IgD-negative memory B cell (primary cell): ENCODE results near the gene DENR. TPM values are rescaled to one million over a fixed set of nuclear protein-coding genes. Genes with fewer than 3 reads are reported as not detected.
"Not testable (repeated sequence)": the region's sequence is repeated elsewhere in the genome, so short reads cannot be mapped to it uniquely, and the experiment has no call there.

Source experiments
- H3K27ac Mint-ChIP-seq, 3 donors: one replicate each; pipeline ENCODE4 v1.8.0; 2020 to 2022; ENCODE audit warnings: mild to moderate bottlenecking in 3 of 3, mixed read lengths in 3 of 3, moderate library complexity in 1 of 3
- H3K27me3 Mint-ChIP-seq: one replicate; pipeline ENCODE4 v1.8.0; 2021; ENCODE audit warnings: mixed read lengths
- H3K36me3 Mint-ChIP-seq: one replicate; pipeline ENCODE4 v1.8.0; 2020; ENCODE audit warnings: mild to moderate bottlenecking, mixed read lengths
- H3K4me1 Mint-ChIP-seq, 3 donors: one replicate each; pipeline ENCODE4 v1.8.0; 2020 to 2022; ENCODE audit warnings: mixed read lengths in 3 of 3, mild to moderate bottlenecking in 1 of 3
- H3K4me3 Mint-ChIP-seq, 4 donors: one replicate each; pipeline ENCODE4 v1.8.0; 2020 to 2022; ENCODE audit warnings: mild to moderate bottlenecking in 4 of 4, mixed read lengths in 4 of 4, moderate library complexity in 3 of 4
- H3K9me3 Mint-ChIP-seq, 3 donors: one replicate each; pipeline ENCODE4 v1.8.0; 2020 to 2021; ENCODE audit warnings: mixed read lengths in 3 of 3, mild to moderate bottlenecking in 1 of 3
- polyA plus RNA-seq: library from polyadenylated mRNA; unstranded; fragments of 300-500 nt; fragmentation: Illumina TruSeq; gene quantifications from one replicate; pipeline ENCODE4 v1.2.3, GENCODE V29; 2021

Gene DENR, protein sequence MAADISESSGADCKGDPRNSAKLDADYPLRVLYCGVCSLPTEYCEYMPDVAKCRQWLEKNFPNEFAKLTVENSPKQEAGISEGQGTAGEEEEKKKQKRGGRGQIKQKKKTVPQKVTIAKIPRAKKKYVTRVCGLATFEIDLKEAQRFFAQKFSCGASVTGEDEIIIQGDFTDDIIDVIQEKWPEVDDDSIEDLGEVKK
- 68.1 TPM for polyA plus RNA-seq

DNA sequence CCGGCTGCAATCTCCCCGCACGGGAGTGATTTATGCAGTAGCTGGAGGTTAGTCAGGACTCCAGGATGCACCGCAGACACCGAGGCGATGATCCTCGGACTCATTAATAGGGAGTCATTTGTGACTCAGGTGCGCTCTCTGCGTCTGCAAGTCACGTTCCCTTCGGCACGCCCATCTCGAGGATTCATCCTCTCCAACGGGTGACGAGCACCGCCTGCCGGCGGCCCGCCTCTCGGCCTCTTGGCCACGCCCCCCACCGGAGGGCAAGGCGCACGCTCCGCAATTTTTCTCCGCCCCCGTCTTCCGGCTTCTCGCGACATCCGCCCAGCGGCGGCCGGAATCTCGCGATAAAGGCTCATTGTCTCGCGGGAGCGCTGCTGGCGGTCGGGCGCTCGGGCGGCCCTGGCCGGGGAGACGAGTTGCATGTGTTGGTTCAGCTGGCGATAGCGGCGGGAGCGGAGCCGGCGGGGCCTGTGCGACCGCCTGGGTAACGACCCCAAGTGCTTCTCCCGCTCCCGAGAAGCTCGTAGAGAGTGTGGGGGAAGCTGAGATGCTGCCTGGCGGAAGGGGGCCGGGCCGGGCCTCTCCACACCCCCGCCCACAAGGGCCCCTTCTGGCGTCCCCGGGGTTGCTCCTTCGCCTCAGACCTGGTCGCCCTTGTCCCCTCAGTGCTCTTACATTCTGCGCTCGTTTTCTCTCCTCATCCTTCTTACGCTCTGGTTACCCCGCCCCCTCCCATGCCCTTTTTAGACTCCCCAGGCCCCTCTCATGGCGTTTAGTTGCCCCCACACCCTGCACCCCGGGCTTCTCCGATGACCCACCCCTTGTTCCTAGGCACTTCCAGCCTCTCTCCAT lies at the start of gene DENR:
DENR (plus strand) TSS at position 361 of the 855 bp plus-strand sequence. CDS start 878 bp downstream, outside the sequence.
- H3K36me3 Mint-ChIP-seq = peaks cover 4% of the 10 kb centered on the region
- peak within 1 kb of the TSS; percentile 95 to 99 (median 96) for H3K4me3 Mint-ChIP-seq
- peak within 1 kb of the TSS; percentile 94 to 98 (median 95) for H3K27ac Mint-ChIP-seq
- H3K4me1 Mint-ChIP-seq = peaks cover 28 to 48% (median 45%) of the 10 kb centered on the region in 3 donors
- H3K9me3 Mint-ChIP-seq = no peaks in the 10 kb centered on the region
- H3K27me3 Mint-ChIP-seq = peaks cover 2% of the 10 kb centered on the region

DNA sequence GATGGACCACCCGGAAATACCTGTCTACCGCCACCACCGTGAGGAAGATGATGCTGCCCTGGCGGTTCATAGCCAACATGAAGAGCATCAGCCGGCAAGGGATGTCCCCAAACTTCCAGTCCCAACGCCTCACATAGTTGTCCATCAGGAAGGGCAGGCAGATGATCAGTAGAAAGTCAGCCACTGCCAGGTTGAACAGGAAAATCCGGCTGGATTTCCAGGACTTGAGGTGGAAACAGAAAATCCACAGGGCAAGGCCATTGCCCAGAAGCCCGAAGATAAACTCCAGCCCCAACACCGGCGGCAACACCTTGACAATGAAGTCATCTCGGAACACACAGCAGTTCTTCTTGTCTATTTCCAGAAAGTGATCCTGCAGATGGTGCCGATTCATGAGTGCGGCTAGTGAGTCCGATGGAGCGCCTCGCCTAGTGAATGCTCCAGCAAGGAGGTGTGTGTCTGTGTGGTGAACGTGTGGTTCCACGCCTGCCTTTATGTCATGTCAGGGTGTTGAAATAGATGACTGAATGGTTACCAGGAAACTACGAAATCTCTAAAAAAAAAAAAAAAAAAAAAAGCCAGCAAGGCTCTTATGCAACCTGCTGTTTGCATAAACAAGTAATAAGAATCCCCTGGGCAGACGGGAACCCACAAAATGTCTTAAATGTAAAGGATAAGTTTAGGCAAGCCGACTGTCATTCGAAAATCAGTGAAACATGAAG lies 49.6 kb upstream of the DENR start, which contains the start of gene HCAR2:
HCAR2 (minus strand) TSS at position 468 of the 722 bp plus-strand sequence; CDS start at position 394, 74 bp downstream.
- H3K27ac Mint-ChIP-seq, H3K4me3 Mint-ChIP-seq, H3K36me3 Mint-ChIP-seq, H3K9me3 Mint-ChIP-seq, H3K4me1 Mint-ChIP-seq, H3K27me3 Mint-ChIP-seq: not testable (repeated sequence)

DNA sequence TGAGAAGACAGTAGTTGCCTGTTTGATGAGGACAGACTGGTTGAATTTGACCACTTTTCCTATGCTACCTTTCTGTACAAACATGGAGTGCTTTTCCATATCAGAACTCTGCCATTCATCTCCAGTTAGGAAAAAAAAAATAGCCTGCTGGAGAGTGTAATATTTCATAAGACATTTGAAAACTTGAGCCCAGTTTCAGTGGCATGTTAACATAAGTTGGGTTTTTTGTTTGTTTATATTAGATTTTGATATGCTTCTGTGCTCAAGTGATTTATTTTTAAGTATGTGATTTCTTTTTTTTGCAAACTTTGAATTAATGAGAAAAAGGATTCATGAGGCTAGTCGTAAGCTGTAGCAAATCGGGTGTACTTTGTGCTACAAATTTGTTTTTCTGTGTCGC lies 48.8 kb upstream of the DENR start:
- H3K27ac Mint-ChIP-seq, H3K4me3 Mint-ChIP-seq, H3K9me3 Mint-ChIP-seq, H3K36me3 Mint-ChIP-seq, H3K27me3 Mint-ChIP-seq, H3K4me1 Mint-ChIP-seq: not testable (repeated sequence)

DNA sequence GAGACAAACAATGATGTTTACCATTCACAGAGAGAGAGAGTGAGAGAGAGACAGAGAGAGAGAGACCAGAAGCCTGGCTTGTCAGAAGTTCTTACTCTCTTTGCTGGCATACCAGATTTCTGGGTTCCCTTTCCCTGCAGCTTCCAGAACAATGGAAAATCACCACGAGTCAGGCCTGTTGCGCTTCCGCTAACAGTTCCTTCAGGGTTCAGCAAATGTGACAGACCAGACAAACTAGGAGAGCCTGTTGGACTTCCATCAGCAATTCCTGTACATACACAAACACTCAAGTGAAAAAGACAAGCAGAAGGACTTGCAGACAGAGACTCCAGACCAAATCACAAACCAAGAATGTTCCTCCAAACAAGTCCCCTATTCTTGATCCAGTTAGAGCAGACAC lies 43.3 kb upstream of the DENR start:
- not testable (repeated sequence) for H3K4me1 Mint-ChIP-seq, H3K27ac Mint-ChIP-seq, H3K9me3 Mint-ChIP-seq, H3K4me3 Mint-ChIP-seq, H3K27me3 Mint-ChIP-seq, H3K36me3 Mint-ChIP-seq

DNA sequence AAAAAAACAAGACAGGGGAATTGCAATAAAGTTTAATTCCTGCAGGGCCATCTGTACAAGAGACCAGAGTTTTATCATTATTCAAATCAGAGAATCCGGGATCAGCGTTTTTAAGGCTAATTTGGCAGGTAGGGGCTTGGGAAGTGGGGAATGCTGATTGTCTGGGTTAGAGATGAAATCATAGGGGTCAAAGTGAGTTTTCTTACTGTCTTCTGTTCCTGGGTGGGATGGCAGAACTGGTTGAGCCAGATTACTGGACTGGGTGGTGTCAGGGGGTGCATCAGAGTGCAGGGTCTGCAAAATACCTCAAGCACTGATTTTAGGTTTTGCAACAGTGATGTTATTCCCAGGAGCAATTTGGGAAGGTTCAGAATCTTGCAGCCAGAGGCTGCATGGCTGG lies 42.3 kb upstream of the DENR start:
- H3K9me3 Mint-ChIP-seq, H3K36me3 Mint-ChIP-seq, H3K4me3 Mint-ChIP-seq, H3K4me1 Mint-ChIP-seq, H3K27me3 Mint-ChIP-seq, H3K27ac Mint-ChIP-seq: not testable (repeated sequence)

DNA sequence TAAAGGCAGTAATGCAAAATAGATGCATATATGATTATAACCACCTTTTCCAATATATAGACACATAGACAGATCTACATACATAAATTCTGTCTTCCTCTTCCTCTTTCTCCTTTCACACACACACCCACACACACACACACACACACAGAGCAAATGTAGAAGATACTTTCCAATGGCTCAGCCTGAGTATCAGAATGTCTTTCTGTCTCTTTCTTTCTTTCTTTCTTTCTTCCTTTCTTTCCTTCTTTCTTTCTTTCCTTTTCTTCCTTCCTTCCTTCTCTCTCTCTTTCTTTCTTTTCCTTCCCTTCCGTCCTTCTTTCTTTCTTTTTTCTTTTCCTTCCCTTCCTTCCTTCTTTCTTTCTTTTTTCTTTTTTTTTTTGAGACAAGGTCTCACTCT lies 41.4 kb upstream of the DENR start:
- not testable (repeated sequence) for H3K36me3 Mint-ChIP-seq, H3K27me3 Mint-ChIP-seq, H3K9me3 Mint-ChIP-seq, H3K27ac Mint-ChIP-seq, H3K4me1 Mint-ChIP-seq
- peak overlapping the region in 1 of 4 donors; percentile 41 for H3K4me3 Mint-ChIP-seq

DNA sequence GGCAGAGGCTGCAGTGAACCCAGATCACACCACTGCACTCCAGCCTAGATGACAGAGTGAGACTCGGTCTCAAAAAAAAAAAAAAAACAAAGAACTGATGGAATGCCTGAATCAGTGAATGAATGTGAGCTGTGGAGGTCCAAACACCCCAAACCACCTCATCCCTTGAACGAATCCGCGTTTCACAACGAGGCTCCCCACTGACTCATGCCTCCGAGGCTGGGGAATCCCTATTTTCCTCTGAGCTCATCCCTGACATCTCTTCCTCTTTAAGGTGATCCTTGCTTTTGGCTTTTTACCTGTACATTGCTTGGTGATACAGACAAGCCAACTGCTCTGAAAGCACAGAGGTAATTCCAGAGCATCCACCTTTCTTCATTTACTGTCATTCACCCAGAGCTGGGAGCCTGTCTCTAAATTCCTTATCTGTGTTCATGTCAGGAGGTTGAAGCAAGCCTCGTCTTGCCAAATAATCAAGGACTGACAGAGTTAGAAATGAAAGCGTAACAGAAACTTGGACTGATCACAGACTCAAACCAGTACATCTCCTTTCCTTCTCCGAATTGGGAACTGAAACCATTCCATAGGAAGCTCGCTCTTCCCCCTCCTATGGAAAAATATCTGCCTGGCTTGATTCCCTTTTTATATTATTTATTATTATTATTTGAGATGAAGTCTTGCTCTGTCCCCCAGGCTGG lies 39.0 kb upstream of the DENR start:
- H3K9me3 Mint-ChIP-seq, H3K36me3 Mint-ChIP-seq, H3K4me3 Mint-ChIP-seq, H3K4me1 Mint-ChIP-seq, H3K27ac Mint-ChIP-seq: not testable (repeated sequence)
- peaks cover 14% of the 10 kb centered on the region for H3K27me3 Mint-ChIP-seq

DNA sequence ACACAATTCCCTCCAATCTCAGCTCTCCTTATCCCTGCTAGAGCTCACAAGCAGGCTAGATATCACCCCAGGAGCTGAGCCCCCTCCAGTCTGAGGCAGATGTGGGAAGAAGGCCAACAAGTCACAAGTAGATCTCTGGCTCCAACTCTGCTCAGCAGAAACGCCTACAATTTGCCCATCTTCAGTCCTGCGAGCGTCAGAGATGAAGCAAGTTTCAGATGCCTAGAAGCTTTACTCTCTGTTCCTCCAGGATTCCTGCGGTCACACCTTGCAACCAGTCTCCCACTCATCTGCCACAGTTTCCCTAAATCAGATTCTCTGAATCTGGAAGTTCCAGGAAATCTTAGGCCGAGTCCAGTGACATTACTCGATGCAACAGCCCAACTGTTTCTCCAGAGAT lies 37.4 kb upstream of the DENR start:
- H3K9me3 Mint-ChIP-seq = not testable (repeated sequence)
- H3K4me3 Mint-ChIP-seq = peak overlapping the region in 1 of 4 donors; percentile 49
- peaks cover 19% of the 10 kb centered on the region for H3K27me3 Mint-ChIP-seq

DNA sequence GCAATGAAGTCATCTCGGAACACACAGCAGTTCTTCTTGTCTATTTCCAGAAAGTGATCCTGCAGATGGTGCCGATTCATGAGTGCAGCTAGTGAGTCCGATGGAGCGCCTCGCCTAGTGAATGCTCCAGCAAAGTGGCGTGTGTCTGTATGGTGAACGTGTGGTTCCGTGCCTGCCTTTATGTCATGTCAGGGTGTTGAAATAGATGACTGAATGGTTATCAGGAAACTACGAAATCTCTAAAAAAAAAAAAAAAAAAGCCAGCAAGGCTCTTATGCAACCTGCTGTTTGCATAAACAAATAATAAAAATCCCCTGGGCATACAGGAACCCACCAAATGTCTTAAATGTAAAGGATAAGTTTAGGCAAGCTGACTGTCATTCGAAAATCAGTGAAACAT lies 36.0 kb upstream of the DENR start, which contains the start of gene HCAR3:
HCAR3 (minus strand) TSS at position 154 of the 400 bp plus-strand sequence; CDS start at position 80, 74 bp downstream.
- peaks cover 22% of the 10 kb centered on the region for H3K27me3 Mint-ChIP-seq
- peaks cover 0 to 18% (median 11%) of the 10 kb centered on the region in 3 donors for H3K4me1 Mint-ChIP-seq
- peak within 1 kb of the TSS in 2 of 4 donors; percentile 49 to 65 for H3K4me3 Mint-ChIP-seq
- not testable (repeated sequence) for H3K9me3 Mint-ChIP-seq, H3K27ac Mint-ChIP-seq, H3K36me3 Mint-ChIP-seq

More for the DNA sequence above, 37.4 kb upstream of the DENR start:
- peaks cover 0 to 12% (median 11%) of the 10 kb centered on the region in 3 donors for H3K4me1 Mint-ChIP-seq
- not testable (repeated sequence) for H3K36me3 Mint-ChIP-seq, H3K27ac Mint-ChIP-seq

DNA sequence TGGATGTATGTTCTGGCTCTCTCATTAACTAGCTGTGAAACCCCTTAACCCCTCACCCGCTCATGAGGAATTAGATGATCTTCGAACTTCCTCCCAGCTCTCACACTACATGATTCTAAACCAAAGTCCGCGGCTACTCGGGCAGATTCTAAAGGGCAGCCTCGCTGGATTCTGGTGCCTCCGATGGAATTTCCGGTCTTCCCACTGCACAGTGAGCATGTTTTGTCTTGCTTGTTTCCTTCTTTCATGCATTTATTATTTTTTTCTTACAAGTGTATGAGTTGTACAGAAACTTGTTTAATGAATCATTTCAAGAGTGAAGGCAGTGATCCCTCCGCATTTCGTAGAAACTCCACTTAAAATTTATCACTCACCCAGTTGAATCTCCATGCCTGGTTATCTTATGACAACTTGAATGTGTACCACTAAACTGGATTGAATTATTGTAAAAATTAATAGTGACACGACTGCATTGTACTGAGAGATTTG lies 31.5 kb upstream of the DENR start:
- Mint-ChIP-seq H3K27ac (no peak overlapping the region), H3K4me3 (peak overlapping the region in 2 of 4 donors; percentile 38 to 76), H3K36me3 (no peaks in the 10 kb centered on the region), H3K9me3 (peaks cover 0 to 4% (median 2%) of the 10 kb centered on the region in 3 donors), H3K4me1 (peaks cover 12 to 29% (median 24%) of the 10 kb centered on the region in 3 donors), H3K27me3 (peaks cover 28% of the 10 kb centered on the region)

DNA sequence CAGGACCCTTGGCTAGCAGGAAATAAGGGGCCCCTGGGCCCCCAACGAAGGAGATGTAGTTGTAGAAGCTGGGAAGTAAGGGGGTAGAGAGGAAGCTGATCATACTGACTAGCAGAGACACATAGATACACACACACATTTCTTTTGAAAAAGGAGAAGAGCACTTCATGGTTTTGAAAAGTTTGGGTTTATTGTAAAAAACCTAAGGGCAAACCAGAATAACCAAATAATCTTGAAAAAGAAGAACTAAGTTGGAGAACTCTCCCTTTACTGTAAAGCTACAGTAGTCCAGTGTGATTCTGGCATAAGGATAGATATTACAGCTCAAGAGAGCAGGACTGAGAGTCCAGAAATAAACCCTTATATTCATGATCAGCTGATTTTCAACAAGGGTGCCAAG lies 30.2 kb upstream of the DENR start:
- Mint-ChIP-seq H3K9me3 (peaks cover 0 to 4% (median 2%) of the 10 kb centered on the region in 3 donors), H3K4me1 (peaks cover 16 to 27% (median 22%) of the 10 kb centered on the region in 3 donors), H3K4me3 (no peak overlapping the region), H3K27me3 (peaks cover 22% of the 10 kb centered on the region), H3K36me3 (no peaks in the 10 kb centered on the region), H3K27ac (no peak overlapping the region)

DNA sequence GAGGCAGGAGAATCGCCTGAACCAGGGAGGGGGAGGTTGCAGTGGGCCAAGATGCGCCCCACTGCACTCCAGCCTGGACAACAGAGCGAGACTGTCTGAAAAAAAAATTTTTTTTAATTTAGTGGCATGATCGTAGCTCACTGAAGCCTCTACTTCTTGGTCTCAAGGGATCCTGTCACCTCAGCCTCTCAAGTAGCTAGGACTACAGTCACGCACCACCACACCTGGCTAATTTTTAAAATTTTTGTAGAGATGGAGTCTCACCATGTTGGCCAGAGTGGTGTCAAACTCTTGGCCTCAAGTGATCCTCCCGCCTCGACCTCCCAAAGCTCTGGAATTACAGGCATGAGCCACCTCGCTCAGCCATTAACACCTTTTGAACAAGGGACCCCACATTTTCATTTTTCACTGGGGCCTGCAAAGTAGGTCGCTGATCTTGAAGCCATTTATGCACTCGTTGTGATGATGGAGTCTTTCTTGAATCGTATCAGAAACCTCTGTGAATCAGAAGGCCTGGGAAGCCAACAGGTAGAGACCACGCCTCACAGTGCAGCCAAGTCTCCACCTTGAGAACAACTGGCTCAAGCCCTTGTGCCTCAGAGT lies 27.9 kb upstream of the DENR start:
- Mint-ChIP-seq H3K4me3 (peak overlapping the region in 1 of 4 donors; percentile 78), H3K9me3 (peaks cover 0 to 4% (median 0%) of the 10 kb centered on the region in 3 donors), H3K36me3 (no peaks in the 10 kb centered on the region), H3K4me1 (peaks cover 21 to 24% (median 22%) of the 10 kb centered on the region in 3 donors), H3K27me3 (peaks cover 21% of the 10 kb centered on the region), H3K27ac (peak overlapping the region in 2 of 3 donors; percentile 59 to 90)

DNA sequence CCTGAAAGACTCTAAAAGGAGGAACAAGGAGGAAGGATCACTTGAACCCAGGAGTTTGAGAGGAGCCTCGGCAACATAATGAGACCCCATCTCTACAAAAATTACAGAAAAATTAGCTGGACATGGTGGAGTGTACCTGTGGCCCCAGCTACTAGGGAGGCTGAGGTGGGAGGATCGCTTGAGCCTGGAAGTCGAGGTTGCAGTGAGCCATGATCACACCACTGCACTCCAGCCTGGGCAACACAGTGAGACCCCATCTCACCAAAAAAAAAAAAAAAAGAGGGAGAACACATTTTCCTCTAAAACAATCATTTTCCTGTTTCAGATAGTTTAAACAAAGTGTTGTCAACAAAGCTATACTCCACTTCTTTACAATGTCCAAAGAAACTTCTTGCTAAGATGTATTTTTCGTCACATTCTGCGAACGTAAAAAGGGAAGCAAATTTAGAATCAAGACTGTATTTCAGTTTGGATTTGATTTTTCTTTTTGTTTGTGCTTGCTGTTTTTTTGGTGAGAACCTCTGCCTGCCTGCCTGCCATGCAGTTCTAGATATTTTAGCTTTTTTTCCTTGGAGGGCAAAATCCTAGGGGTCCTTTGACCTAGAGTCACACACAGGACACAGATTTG lies 27.1 kb upstream of the DENR start:
- H3K4me1 Mint-ChIP-seq = peaks cover 18 to 22% (median 20%) of the 10 kb centered on the region in 3 donors
- H3K4me3 Mint-ChIP-seq = peak overlapping the region in 1 of 4 donors; percentile 40
- H3K27me3 Mint-ChIP-seq = peaks cover 23% of the 10 kb centered on the region
- H3K36me3 Mint-ChIP-seq = no peaks in the 10 kb centered on the region
- H3K27ac Mint-ChIP-seq = peak overlapping the region in 1 of 3 donors; percentile 59
- peaks cover 0 to 4% (median 0%) of the 10 kb centered on the region in 3 donors for H3K9me3 Mint-ChIP-seq
